ENCODE data around the gene ATG7. TPM values are rescaled to one million over a fixed set of nuclear protein-coding genes. Genes with fewer than 3 reads are reported as not detected.
A peak's percentile ranks its signal among the peaks of the same experiment; 100 is the strongest.

The ATG7 gene
- total and polyA plus RNA-seq, 10 of the 15 experiments (the other 5 are each of a cell fraction or from before 2014, with no cell fraction given), result 13.5 to 49.5 (median 26.4) TPM

GRCh38 chr3:11602886-11603527, 330.8 kb downstream of the ATG7 start (continued):
- TF ChIP-seq USF2 (IDR thresholded peaks at IDR 0.05; ENCODE audit: borderline replicate concordance, low read depth, low read length) (no peak), RBBP5 (conservative IDR thresholded peaks at IDR 0.05) (no peak), NFIC (IDR thresholded peaks at IDR 0.05; ENCODE audit: low read depth, low read length) (0 out of 2 replicates have a peak, but pooled peaks have one; percentile 36), CHD1 (IDR thresholded peaks at IDR 0.05; ENCODE audit: low read depth, low read length) (no peak), MAX (IDR thresholded peaks at IDR 0.05; ENCODE audit: low read depth, low read length) (no peak), NR2C2 (IDR thresholded peaks at IDR 0.05; ENCODE audit: borderline replicate concordance, control insufficient read depth, insufficient read length, low read depth) (no peak), KAT2A (conservative IDR thresholded peaks at IDR 0.05; ENCODE audit: control insufficient read depth, low read depth, low read length) (no peak), JUNB (IDR thresholded peaks at IDR 0.05) (peak; percentile 55), ZBTB11 (CRISPR knock-in tag; IDR thresholded peaks at IDR 0.05) (no peak), BCL3 (IDR thresholded peaks at IDR 0.05; ENCODE audit: borderline replicate concordance, insufficient read depth, low read depth, low read length, poor library complexity, severe bottlenecking) (no peak), PML (IDR thresholded peaks at IDR 0.05; ENCODE audit: low read length) (no peak), CBX3 (IDR thresholded peaks at IDR 0.05; ENCODE audit: borderline replicate concordance, low read depth) (no peak), ATF2 (IDR thresholded peaks at IDR 0.05; ENCODE audit: low read length) (0 out of 2 replicates have a peak, but pooled peaks have one; percentile 7), MYC (IDR thresholded peaks at IDR 0.05; ENCODE audit: insufficient read depth, insufficient read length, insufficient replicate concordance, low read length, severe bottlenecking) (no peak), RELB (IDR thresholded peaks at IDR 0.05; ENCODE audit: low read depth) (no peak; the same call in 1 of the 2 replicates), RB1 (IDR thresholded peaks at IDR 0.05; ENCODE audit: borderline replicate concordance) (no peak), PBX3 (IDR thresholded peaks at IDR 0.05; ENCODE audit: insufficient replicate concordance, low read depth, low read length) (no peak), GATAD2B (conservative IDR thresholded peaks at IDR 0.05; ENCODE audit: low read depth) (no peak)
